GM18858 (cell line): ENCODE results near the gene NFKBIB.
"Not testable (repeated sequence)": the region's sequence is repeated elsewhere in the genome, so short reads cannot be mapped to it uniquely, and the experiment has no call there.

Experiments
- ATAC-seq: cut with Tn5 transposase; IDR thresholded peaks from one replicate; pipeline ENCODE4 v1.9.1; 2021; ENCODE audit not compliant: unreplicated experiment

Gene NFKBIB, protein sequence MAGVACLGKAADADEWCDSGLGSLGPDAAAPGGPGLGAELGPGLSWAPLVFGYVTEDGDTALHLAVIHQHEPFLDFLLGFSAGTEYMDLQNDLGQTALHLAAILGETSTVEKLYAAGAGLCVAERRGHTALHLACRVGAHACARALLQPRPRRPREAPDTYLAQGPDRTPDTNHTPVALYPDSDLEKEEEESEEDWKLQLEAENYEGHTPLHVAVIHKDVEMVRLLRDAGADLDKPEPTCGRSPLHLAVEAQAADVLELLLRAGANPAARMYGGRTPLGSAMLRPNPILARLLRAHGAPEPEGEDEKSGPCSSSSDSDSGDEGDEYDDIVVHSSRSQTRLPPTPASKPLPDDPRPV

DNA sequence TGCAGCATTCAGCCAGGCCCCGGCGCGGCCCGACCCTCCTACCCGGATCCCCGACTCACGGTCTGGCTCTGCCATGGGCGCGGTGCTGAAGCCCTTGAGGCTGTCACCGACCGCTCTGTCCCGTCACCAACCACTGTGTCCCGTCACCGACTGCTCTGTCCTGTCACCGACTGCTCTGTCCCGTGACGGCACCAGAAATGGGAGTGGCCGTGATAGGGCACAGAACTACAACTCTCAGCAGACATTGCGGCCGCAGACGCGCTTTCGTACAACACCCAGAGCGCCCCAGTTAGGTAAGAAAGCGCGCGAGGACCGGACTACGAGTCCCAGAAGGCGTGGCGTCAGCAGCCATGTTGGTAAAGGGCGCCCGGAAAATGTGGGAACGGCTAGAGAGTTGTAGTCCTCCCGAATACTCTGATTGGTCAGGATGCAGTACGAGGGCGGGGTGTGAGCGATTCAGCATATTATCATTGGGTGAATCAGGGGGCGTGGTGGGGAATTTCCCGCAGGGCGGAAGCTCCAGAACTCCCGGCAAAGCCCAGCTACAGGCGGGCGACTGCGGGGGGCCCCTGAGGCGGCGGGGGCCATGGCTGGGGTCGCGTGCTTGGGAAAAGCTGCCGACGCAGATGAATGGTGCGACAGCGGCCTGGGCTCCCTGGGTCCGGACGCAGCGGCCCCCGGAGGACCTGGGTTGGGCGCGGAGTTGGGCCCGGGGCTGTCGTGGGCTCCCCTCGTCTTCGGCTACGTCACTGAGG, at the start of gene NFKBIB, which contains the start of gene SIRT2:
Gene NFKBIB (plus strand): TSS at position 523 of the 755 bp plus-strand sequence. CDS start 64 bp downstream, at position 587.
Gene SIRT2 (minus strand): TSS at position 172 of the 755 bp plus-strand sequence. CDS start 97 bp downstream, at position 75.
- peak; percentile 83 for ATAC-seq

DNA sequence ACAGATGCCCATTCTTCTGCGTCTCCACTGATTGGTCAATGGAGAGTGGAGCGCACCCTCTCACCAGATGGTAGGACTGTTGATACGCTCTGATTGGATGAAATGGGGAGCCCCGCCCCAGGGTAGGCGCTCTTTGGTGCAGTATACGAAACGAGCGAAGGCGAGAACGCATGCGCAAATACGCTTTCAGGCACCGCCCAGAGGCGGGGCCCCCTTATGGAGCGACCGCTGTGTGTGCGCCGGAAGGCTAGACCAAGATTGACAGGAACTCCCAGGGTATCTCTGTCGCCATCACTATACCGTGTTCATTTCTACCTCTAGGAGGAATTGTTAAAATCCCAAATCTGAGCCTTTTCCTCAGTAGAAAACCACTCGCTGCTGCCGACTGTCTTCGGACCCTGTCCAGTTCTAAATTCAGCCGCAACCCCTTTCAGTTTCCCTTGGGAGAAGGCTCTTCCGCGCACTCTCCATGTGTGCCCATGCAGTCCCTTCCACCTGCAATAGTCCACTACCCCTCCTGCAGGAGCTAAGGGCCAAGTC, 49.3 kb upstream of the NFKBIB start:
- ATAC-seq: peak; percentile 56

DNA sequence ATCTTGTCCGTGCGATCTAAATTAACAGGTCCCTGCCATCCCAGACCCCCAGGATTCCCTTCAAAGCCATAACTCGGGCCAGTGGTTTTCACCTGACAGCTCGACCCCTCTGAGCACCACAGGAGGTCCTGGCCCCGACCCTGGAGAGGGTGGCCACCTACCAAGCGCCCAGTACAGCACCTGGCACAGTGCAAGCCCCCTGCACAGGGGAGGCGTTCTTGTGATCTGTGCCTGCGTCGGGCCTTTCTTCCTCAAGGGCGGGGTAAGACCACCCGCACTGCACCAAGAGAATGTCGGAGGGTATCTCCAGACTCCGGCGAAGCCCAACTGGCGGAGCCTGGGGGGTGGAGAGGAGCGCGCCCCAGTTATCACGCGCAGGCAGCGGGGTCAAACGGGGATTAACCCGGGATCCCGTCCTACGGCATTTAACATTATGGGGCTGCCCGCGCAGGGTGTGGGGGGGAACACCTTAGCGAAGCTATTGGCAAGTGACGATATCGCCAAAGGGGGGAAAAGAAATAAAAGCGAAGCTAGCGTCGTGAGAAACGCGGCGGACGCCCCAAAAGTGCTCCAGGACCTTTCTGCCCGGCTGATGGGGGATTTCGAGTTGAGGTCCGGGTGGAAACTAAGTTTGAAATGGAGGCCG, 48.7 kb upstream of the NFKBIB start:
- ATAC-seq: no peak

DNA sequence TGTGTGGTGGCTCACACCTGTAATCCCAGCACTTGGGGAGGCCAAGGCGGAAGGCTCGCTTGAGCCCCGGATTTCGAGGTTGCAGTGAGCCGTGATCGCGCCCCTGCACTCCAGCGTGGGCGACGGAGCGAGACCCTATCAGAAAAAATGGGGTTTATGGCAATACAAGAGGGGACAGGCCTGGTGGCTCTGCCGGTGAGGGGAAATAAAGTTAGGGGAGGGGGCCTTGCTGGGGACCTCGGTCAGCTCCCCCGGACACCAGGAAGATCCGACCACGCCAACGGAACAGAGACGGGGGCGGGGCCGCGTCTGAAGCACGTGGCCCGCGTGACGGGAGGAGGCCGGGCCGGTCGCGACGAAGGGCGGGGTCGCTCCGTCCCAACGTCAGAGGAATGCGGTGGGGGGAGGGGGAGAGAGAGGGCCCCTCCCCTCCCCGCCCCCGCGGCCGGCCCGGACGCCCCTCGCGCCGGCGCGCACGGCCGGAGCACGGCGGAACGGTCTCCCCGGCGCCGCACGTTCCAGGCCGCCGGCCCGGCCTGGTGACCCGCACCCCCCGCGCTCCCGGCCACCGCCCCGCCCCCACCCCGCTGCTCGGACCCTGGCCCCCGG, 48.0 kb upstream of the NFKBIB start:
- ATAC-seq: no peak

DNA sequence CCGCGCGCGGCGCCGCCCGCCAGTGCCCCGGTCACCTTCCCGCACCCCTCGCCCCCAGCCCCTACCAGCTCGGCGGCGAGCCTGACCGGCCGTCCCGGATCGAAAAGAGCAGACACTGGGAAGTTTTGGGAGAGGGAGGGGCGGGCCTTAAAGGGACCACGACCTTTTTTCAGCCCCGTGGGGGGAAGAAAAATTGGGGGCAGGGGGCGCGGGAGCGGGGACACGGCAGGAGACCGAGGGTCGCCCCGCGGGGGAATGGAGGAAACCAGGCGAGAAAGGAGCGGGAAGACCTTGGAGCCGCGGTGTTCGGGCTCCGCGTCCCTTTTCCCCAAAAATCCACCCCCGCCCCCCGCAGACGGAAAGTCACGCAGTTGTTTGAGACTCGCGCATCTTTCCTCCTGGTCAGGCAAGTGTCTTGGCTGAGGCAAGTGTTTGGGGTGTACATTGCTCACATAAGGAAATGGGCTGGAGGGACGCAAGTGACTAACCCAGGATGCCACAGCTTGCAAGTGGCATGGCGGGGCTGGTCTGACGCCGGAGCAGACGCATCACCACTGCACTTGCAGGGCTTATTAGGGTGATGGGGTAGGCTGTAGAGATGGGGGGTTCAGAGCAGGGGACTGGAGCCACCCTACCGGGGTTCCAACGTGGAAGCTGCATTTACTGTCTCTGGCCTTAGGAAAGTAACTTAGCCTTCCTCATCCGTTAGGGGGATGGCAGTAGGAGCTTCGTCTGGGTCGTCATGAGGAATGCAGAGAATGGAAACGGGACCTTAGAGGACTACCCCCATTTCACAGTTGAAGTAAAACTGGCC, 47.3 kb upstream of the NFKBIB start:
- ATAC-seq: no peak

DNA sequence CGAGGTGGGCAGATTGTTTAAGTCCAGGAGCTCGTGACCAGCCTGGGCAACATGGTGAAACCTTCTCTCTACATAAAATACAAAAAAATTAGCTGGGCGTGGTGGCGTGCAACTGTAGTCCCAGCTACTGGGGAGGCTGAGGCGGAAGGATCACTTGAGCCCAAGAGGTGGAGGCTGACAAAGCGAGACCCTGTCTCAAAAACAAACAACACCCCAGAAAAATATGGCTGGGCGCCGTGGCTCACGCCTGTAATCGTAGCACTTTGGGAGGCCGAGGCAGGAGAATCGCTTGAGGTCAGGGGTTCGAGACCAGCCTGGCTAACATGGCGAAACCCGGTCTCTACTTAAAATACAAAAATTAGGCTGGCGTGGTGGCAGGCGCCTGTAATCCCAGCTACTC, 46.6 kb upstream of the NFKBIB start:
- ATAC-seq: no peak

DNA sequence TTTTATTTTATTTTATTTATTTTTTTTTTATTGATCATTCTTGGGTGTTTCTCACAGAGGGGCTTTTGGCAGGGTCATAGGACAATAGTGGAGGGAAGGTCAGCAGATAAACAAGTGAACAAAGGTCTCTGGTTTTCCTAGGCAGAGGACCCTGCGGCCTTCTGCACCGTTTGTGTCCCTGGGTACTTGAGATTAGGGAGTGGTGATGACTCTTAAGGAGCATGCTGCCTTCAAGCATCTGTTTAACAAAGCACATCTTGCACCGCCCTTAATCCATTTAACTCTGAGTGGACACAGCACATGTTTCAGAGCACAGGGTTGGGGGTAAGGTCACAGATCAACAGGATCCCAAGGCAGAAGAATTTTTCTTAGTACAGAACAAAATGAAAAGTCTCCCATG, 44.8 kb upstream of the NFKBIB start:
- not testable (repeated sequence) for ATAC-seq

DNA sequence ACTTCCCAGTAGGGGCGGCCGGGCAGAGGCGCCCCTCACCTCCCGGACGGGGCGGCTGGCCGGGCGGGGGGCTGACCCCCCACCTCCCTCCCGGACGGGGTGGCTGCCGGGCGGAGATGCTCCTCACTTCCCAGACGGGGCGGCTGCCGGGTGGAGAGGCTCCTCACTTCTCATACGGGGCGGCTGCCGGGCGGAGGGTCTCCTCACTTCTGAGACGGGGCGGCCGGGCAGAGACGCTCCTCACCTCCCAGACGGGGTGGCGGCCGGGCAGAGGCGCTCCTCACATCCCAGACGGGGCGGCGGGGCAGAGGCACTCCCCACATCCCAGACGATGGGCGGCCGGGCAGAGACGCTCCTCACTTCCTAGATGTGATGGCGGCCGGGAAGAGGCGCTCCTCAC, 44.0 kb upstream of the NFKBIB start:
- ATAC-seq: not testable (repeated sequence)

DNA sequence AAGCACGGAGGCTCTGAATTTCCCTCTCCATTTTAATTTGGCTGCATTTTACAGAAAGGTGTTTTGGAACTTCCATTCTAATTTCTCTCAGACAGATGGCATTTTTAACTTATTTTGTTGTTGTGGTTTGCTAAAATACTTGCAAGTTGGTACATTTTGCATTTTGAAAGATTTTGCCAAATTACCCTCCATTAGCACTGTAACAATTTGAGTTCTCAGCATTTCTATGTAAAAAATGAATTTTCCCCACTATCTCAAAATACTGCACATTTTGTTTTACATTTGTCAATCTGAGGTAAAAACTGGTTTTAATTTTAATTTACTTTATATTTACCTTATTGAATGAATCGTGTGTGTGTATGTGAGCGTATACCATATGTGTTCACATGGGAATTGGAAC, 43.0 kb upstream of the NFKBIB start:
- no peak for ATAC-seq

DNA sequence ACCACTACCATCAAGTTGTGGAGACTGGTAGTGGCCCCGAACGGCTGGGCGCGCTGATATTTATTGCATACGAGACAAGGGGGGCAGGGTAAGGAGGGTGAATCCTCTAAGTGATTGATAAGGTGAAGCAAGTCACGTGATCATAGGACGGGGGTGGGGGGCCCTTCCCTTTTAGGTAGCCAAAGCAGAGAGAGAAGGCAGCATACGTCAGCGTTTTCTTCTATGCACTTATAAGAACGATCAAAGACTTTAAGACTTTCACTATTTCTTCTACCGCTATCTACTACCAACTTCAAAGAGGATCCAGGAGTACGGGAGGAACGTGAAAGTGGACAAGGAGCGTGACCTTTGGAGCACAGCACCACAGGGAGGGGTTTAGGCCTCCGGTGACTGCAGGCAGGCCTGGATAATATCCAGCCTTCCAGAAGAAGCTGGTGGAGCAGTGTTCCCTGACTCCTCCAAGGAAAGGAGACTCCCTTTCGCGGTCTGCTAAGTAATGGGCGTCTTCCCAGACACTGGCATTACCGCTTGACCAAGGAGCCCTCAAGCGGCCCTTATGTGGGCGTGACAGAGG, 40.1 kb upstream of the NFKBIB start:
- not testable (repeated sequence) for ATAC-seq

DNA sequence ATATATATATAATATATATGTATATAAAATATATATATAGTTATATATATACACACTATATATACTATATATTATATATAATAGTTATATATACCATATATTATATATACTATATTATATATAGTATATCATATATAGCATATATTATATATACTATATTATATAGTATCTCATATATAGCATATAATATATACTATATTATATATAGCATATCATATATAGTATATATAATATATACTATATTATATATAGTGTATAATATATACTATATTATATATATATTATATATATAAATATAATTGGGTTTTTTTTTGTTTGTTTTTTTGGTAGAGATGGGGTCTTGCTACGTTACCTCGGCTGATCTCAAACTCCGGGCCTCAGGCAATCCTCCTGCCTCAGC, 38.4 kb upstream of the NFKBIB start:
- ATAC-seq: no peak

DNA sequence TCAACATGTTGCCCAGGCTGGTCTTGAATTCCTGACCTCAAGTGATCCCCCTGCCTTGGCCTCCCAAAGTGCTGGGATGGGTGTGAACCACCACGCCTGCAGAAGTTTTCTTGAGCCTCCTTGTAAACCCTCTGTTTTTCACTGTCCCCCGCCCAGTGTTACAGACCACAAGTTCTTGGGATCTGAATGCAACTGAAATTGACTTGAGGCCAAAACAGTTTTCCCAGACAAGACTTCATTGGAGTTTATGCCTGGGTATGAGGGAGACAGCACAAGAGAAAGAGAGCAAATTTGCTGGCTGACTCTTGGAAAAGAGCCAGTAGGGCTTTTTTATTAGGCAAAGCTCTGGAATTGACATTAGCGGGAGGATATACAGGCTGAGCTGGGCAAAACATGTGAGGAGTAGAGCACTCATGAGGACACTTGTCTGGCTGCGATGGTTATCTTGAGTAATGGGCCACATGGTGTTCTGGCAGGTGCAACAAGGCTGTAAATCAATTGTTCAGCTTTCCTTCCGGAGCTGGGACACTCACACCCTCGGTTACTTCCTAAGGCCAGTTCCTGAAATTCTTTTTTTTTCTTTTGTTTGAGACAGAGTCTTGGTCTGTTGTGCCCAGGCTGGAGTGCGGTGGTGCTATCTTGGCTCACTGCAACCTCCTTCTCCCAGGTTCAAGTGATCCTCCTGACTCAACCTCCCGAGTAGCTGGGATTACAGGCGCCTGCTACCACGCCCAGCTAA, 37.3 kb upstream of the NFKBIB start:
- no peak for ATAC-seq

DNA sequence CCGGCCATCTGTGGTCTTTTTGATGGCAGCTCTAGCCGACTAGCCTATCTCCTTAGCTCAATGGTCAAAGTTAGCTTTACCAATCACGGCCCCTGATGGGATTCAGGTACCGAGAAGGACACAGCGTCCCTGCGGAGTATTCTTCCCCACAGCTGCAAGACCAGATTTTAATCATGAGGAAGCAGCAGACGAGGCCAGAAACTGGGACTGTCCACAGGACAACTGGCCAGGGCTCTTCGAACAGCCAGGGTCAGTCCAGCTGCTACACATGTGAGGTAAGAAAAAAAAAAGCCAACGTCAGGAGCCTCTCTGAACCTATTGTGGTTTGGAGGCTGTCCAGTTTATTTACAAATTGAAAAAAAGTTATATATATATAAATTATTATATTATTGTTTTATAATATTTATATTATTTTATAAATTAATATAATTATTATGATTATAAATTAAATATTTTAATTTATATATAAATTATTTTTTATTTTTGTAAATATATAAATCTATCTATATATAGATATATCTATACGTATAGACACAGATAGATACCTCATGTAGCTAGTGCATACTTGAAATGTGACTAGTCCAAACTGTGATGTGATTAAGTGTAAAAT, 32.5 kb upstream of the NFKBIB start:
- no peak for ATAC-seq

DNA sequence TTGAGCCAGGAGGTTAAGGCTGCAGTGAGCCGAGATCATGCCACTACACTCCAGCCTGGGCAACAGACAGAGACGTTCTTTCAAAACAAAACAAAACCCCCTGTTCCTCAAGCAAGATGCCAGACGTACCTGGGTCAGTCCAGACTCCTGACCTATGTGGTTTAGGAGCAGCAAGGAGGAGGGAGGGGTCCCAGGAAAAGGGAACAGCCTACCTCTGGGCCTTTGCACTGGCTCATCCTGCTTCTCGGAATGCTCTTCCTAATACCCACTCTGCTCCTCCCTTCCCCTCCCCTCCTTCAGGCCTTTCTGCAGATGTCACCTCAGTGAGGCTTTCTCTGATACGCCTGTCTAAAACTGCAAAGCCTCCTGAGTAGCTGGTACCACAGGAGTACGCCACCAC, 31.2 kb upstream of the NFKBIB start:
- no peak for ATAC-seq

DNA sequence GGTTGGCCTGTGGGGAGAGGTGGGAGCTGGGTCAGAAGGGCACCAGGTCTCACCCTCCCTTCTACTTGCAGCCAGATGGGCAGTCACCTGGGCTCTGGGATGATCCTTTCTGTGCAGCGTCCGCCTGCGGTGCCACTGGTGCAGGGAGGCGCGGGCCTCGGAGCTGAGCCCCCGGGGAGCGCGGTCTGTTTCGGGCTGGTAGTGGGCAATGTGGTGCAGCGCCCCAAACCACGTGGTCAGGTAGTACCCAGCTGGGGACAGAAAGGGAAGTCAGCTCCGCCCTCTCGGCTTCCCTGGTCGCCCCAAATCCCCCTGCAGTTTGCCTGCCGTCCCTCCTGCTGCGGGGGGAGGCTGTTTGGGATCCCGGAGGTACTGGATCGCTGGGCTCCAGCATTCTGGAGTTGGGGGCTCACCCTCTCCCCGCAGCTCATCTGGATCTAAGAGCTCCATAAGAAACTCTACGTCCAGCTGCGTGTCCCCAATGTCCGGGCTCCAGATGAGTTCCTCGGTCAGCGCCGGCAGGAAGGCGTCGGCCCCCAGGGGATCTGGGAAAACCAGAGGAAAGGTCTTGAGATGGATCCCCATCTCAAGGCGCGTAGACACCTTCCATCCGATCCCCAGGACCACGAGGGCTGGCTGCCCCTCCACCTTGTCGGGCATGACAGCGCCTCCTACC, 30.5 kb upstream of the NFKBIB start:
- no peak for ATAC-seq

DNA sequence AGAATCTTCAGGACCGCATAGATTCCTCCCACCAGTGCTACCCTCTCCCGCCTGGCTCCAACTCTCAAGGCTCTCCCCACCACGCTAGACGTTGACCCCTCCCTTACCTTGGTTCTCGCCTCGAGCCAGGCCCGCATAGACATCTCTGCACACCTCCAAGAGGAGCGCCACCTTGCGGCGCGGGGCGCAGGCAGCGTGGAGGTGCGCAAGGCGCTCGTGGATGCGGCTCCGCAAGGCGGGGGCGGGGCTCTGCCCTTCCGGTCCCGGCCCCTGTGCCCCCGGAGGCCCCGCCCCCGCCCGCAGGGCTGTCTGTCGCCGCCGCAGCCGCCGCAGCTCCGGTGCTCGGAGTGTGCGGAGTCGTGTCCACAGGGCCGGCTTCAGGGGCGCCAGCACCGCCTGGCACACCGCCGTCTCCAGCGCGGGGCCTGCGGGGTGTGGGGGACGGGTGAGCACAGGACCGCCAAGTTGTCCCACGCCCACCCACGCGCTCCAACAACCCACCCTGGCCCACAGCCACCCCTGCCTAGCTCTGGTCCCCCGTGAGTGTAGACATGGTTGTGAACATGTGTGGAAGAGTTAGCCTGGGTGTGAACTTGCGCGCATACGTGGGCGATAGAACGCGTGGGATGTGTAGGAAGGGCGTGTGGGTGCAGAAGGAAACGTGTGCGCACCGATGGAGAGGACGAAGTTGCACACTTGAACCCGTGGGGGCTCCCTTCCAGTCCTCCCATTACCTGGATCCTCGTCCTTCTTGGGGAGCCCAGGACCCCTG, 29.7 kb upstream of the NFKBIB start:
- ATAC-seq: no peak

DNA sequence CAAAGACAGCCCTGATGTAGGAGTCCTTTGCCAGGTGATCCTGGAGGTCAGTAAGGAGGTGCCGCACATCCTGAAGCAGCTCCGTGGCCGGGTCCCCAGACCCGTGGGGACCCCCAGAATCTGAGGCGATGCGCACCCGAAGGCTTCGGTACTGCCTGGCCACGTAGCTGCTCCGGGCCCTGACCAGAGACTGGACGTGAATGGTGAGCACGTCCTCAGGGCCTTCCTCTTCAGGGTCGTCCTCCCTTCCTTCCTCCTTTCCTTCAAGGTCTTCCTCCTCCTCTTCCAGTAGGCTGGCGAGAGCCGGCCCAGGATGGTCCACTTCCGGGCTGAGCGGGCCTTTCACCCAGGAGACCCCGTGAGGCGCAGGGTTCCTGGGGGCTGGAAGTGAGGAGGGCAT, 29.2 kb upstream of the NFKBIB start:
- no peak for ATAC-seq
